Measurements from ENCODE around the gene ASB8. TPM values are rescaled to one million over a fixed set of nuclear protein-coding genes. Genes with fewer than 3 reads are reported as not detected.

Gene ASB8
- total RNA-seq, 4 donors from 2014 or later = 37.2 to 41.6 (median 39.1) TPM

DNA sequence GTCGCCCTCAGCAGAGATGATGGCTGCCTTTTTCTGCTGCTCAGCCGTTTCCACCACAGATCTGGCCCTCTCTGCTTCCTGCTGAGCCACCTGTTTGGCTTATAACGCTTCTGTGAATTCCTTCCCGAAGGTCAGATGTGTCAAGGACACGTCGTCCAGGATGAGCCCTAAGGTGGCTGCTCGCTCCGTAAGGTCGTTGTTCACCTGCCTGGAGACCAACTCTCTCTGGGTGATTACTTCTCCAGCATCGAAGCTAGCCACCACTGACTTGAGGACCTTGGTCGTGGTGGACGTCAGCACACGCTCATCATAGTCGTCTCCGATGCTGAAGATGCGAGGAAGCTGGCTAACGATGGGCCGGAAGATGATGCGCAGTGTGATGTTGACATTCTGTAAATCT lies 11.7 kb upstream of the ASB8 start:
- no peaks in the 10 kb centered on the region for H3K36me3 ChIP-seq
- no peaks in the 10 kb centered on the region for H3K4me1 ChIP-seq
- H3K27me3 ChIP-seq = peaks cover 16% of the 10 kb centered on the region
- H3K27ac ChIP-seq = no peak overlapping the region
- 83 to 85% methylated on average over 4 to 13 of the region's 19 CpGs for WGBS, 2 donors (ENCODE audit: low coverage in 1 of 2)
- H3K4me3 ChIP-seq = no peak overlapping the region
- TF ChIP-seq CTCF (IDR thresholded peaks at IDR 0.05) (no peak), POLR2A (IDR thresholded peaks at IDR 0.05) (no peak), EP300 (IDR thresholded peaks at IDR 0.05) (no peak), POLR2AphosphoS5 (IDR thresholded peaks at IDR 0.05) (no peak)
- ATAC-seq = no peak
- no peaks in the 10 kb centered on the region for H3K9me3 ChIP-seq

DNA sequence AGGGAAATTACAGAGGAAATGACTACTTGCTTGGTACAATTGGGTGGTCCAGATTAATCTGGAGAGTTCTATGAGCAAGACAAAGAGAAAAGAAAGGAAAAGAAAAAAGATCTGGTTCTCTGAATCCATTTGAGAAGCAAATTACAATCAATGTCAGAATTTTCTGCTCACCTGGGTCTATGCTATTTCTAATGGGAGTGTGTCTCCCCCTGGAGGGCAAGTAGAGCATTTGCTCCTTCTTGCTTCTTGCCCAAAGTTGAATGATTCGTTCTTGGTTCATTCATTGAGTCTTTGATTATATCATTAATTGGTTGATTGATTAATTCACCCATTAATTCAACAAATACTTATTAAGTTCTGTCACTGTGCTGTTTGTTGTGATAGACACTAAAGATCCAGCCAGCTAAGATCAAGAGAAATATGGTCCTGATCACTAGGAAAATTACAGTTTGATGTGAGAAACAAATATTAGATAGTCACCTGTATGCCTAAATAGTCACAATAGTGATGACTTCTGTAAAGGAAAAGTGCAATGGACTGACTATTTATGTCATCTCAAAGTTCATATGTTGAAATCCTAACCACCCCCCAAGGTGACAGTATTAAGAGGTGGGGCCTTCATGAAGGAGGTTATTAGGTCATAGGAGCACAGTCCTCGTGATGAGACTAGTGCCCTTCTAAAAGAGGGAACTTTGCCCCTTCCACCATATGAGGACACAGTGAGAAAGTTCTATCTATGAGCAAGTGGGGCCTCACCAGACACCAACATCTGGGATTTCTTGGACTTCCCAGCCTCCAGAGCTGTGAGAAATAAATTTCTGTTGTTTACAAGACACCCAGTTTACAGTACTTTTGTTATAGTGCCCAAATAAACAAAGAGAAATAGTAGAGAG lies 8.0 kb upstream of the ASB8 start:
- H3K27ac ChIP-seq = no peak overlapping the region
- H3K36me3 ChIP-seq = no peaks in the 10 kb centered on the region
- peaks cover 30% of the 10 kb centered on the region for H3K27me3 ChIP-seq
- no peaks in the 10 kb centered on the region for H3K4me1 ChIP-seq
- 8 to 26% methylated on average over 1 to 2 of the region's 2 CpGs for WGBS, 2 donors (ENCODE audit: low coverage in 1 of 2)
- ATAC-seq = no peak
- H3K4me3 ChIP-seq = no peak overlapping the region
- TF ChIP-seq CTCF (IDR thresholded peaks at IDR 0.05) (peak; percentile 76 to 89 (median 84)), POLR2A (IDR thresholded peaks at IDR 0.05) (no peak)
- no peaks in the 10 kb centered on the region for H3K9me3 ChIP-seq

DNA sequence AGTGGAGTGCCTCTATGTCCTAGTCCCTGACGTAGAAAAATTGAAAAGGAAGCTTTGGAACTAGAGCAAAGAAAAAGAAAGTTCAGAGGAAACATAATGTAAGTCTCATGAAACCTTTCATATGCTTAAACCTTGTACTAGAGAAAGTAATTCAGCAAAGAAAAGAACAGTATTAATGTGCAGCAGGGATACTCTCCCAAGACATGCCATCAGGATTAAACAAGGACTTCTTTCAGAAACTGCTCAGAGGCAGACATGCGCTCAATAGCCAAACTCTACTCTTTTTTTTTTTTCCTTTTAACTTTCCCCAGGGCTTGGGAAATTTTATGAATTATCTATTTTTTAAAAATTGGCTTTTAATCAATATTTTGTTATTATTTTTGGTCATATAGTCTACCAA lies 7.1 kb upstream of the ASB8 start:
- no peak overlapping the region for H3K27ac ChIP-seq
- H3K4me1 ChIP-seq = no peaks in the 10 kb centered on the region
- H3K9me3 ChIP-seq = no peaks in the 10 kb centered on the region
- H3K36me3 ChIP-seq = no peaks in the 10 kb centered on the region
- no peak for ATAC-seq
- H3K27me3 ChIP-seq = peaks cover 30% of the 10 kb centered on the region
- WGBS, 2 donors (ENCODE audit: low coverage in 1 of 2) = 51 to 57% methylated on average over 2 of the region's 2 CpGs
- no peak for TF ChIP-seq EP300 (IDR thresholded peaks at IDR 0.05)
- TF ChIP-seq CTCF (IDR thresholded peaks at IDR 0.05) = no peak
- no peak for TF ChIP-seq POLR2A (IDR thresholded peaks at IDR 0.05)
- TF ChIP-seq POLR2AphosphoS5 (IDR thresholded peaks at IDR 0.05) = no peak
- H3K4me3 ChIP-seq = no peak overlapping the region

GRCh38 chr12:48163150-48163747 lies 5.9 kb upstream of the ASB8 start:
- no peak for TF ChIP-seq CTCF (IDR thresholded peaks at IDR 0.05)
- TF ChIP-seq POLR2AphosphoS5 (IDR thresholded peaks at IDR 0.05) = no peak
- WGBS, 2 donors (ENCODE audit: low coverage in 1 of 2) = 51 to 66% methylated on average over 5 of the region's 5 CpGs
- ATAC-seq = no peak
- H3K9me3 ChIP-seq = no peaks in the 10 kb centered on the region
- no peak overlapping the region for H3K27ac ChIP-seq
- no peaks in the 10 kb centered on the region for H3K4me1 ChIP-seq
- no peak overlapping the region for H3K4me3 ChIP-seq
- peaks cover 30% of the 10 kb centered on the region for H3K27me3 ChIP-seq
- H3K36me3 ChIP-seq = no peaks in the 10 kb centered on the region

GRCh38 chr12:48160807-48161206 lies 3.5 kb upstream of the ASB8 start:
- Histone ChIP-seq H3K4me1 (peaks cover 0 to 15% (median 9%) of the 10 kb centered on the region in 3 donors), H3K27me3 (peaks cover 18% of the 10 kb centered on the region), H3K4me3 (no peak overlapping the region), H3K9me3 (no peaks in the 10 kb centered on the region), H3K27ac (no peak overlapping the region), H3K36me3 (no peaks in the 10 kb centered on the region)
- 100% methylated on average over 1 of the region's 2 CpGs; no CpG with 5 or more reads in 1 of the 2 donors for WGBS, 2 donors (ENCODE audit: low coverage in 1 of 2)
- no peak for ATAC-seq
- TF ChIP-seq POLR2AphosphoS5 (IDR thresholded peaks at IDR 0.05) = no peak
- TF ChIP-seq EP300 (IDR thresholded peaks at IDR 0.05) = no peak
- TF ChIP-seq CTCF (IDR thresholded peaks at IDR 0.05) = no peak
- TF ChIP-seq POLR2A (IDR thresholded peaks at IDR 0.05) = no peak
